Tibial nerve (tissue), 4 donors: ENCODE results near the gene TRAF5.

ENCODE experiments used
- EP300 ChIP-seq, 2 donors: sonication (generic); formaldehyde crosslinking; IDR thresholded peaks; one replicate each; pipeline ENCODE4 v1.6.1; 2017; ENCODE audit warnings: antibody characterized with exemption in 2 of 2, mild to moderate bottlenecking in 1 of 2
- POLR2A ChIP-seq, 2 donors: fragments of 450-650 bp; IDR thresholded peaks; one replicate each; pipeline ENCODE4 v1.6.1; 2017; ENCODE audit warnings: antibody characterized with exemption in 2 of 2, mild to moderate bottlenecking in 2 of 2, moderate library complexity in 2 of 2
- TF ChIP-seq, protein P1 (sequence below), 5 experiments: fragments of 200-600 bp in 3 of 5; fragments of 450-650 bp in 2 of 5; sonication (generic) in 3 of 5; IDR thresholded peaks; one replicate each; pipeline ENCODE4 v1.5.1; 2016 to 2019; ENCODE audit warnings: antibody characterized with exemption in 5 of 5, mild to moderate bottlenecking in 3 of 5, moderate library complexity in 2 of 5

GRCh38 chr1:211348547-211348946 lies 21.9 kb downstream of the TRAF5 start:
- TF ChIP-seq, protein P1, sequence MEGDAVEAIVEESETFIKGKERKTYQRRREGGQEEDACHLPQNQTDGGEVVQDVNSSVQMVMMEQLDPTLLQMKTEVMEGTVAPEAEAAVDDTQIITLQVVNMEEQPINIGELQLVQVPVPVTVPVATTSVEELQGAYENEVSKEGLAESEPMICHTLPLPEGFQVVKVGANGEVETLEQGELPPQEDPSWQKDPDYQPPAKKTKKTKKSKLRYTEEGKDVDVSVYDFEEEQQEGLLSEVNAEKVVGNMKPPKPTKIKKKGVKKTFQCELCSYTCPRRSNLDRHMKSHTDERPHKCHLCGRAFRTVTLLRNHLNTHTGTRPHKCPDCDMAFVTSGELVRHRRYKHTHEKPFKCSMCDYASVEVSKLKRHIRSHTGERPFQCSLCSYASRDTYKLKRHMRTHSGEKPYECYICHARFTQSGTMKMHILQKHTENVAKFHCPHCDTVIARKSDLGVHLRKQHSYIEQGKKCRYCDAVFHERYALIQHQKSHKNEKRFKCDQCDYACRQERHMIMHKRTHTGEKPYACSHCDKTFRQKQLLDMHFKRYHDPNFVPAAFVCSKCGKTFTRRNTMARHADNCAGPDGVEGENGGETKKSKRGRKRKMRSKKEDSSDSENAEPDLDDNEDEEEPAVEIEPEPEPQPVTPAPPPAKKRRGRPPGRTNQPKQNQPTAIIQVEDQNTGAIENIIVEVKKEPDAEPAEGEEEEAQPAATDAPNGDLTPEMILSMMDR (IDR thresholded peaks at IDR 0.05), result no peak
- TF ChIP-seq POLR2A (IDR thresholded peaks at IDR 0.05), result no peak
- no peak for TF ChIP-seq EP300 (IDR thresholded peaks at IDR 0.05)
